Measurements from ENCODE around the gene CD93. TPM values are rescaled to one million over a fixed set of nuclear protein-coding genes. Genes with fewer than 3 reads are reported as not detected.

The CD93 gene
- total RNA-seq, 2 experiments from 2014 or later = 1.1 TPM

GRCh38 chr20:23108871-23109270, 22.7 kb upstream of the CD93 start:
- Mint-ChIP-seq H3K4me1 (ENCODE audit: low read depth) (no peaks in the 10 kb centered on the region), H3K27me3 (no peaks in the 10 kb centered on the region)

GRCh38 chr20:23107466-23107865, 21.3 kb upstream of the CD93 start:
- DNase-seq (no peak), ATAC-seq (ENCODE audit: poor library complexity) (no peak)
- Mint-ChIP-seq H3K4me1 (ENCODE audit: low read depth) (no peaks in the 10 kb centered on the region), H3K9me3 (no peaks in the 10 kb centered on the region), H3K27me3 (no peaks in the 10 kb centered on the region), H3K27ac (no peak overlapping the region), H3K36me3 (ENCODE audit: low read depth) (no peaks in the 10 kb centered on the region), H3K4me3 (no peak overlapping the region)
- ChIA-PET POLR2A (no interaction called here), CTCF (no interaction called here)
- Histone ChIP-seq H3K36me3 (ENCODE audit: insufficient read depth, low read length) (no peaks in the 10 kb centered on the region), H3K27me3 (ENCODE audit: control insufficient read depth in 1 of 2, insufficient read depth in 2 of 2, low read length in 2 of 2) (no peaks in the 10 kb centered on the region), H3K27ac (ENCODE audit: low read depth in 1 of 2, low read length in 2 of 2) (no peak overlapping the region), H3K4me1 (ENCODE audit: insufficient read depth, low read length) (peaks cover 4% of the 10 kb centered on the region), H3K4me3 (ENCODE audit: low read length) (no peak overlapping the region), H3K9me3 (ENCODE audit: control insufficient read depth in 1 of 2, insufficient read depth in 1 of 2, low read length in 2 of 2) (peaks cover 0 to 6% of the 10 kb centered on the region in 2 experiments)
- no peak for TF ChIP-seq CTCF (IDR thresholded peaks at IDR 0.05)
- intact Hi-C loops (cut with DNase I, micrococcal nuclease) = no loop called here

More at GRCh38 chr20:23108871-23109270, 22.7 kb upstream of the CD93 start:
- intact Hi-C loops (cut with DNase I, micrococcal nuclease) = no loop called here
- DNase-seq (no peak), ATAC-seq (ENCODE audit: poor library complexity) (no peak)
- Histone ChIP-seq H3K36me3 (ENCODE audit: insufficient read depth, low read length) (no peaks in the 10 kb centered on the region), H3K4me1 (ENCODE audit: insufficient read depth, low read length) (peaks cover 4% of the 10 kb centered on the region), H3K27ac (ENCODE audit: low read depth in 1 of 2, low read length in 2 of 2) (no peak overlapping the region), H3K27me3 (ENCODE audit: control insufficient read depth in 1 of 2, insufficient read depth in 2 of 2, low read length in 2 of 2) (no peaks in the 10 kb centered on the region), H3K4me3 (ENCODE audit: low read length) (no peak overlapping the region), H3K9me3 (ENCODE audit: control insufficient read depth in 1 of 2, insufficient read depth in 1 of 2, low read length in 2 of 2) (peaks cover 0 to 6% of the 10 kb centered on the region in 2 experiments)
- ChIA-PET CTCF (no interaction called here), POLR2A (interaction anchor here (0.6 kb wide), 1 partner anchor 26 kb away, joined by 3 read pairs; no protein-coding TSS in a partner anchor)
- H3K36me3 Mint-ChIP-seq (ENCODE audit: low read depth) = no peaks in the 10 kb centered on the region
- H3K9me3 Mint-ChIP-seq = no peaks in the 10 kb centered on the region
- H3K27ac Mint-ChIP-seq = no peak overlapping the region
- H3K4me3 Mint-ChIP-seq = no peak overlapping the region
- no peak for TF ChIP-seq CTCF (IDR thresholded peaks at IDR 0.05)

GRCh38 chr20:23106271-23106851, 20.2 kb upstream of the CD93 start:
- DNase-seq (no peak), ATAC-seq (ENCODE audit: poor library complexity) (no peak)
- intact Hi-C loops (cut with DNase I, micrococcal nuclease) = no loop called here
- no peaks in the 10 kb centered on the region for H3K27me3 ChIP-seq (ENCODE audit: control insufficient read depth in 1 of 2, insufficient read depth in 2 of 2, low read length in 2 of 2)
- no peak for TF ChIP-seq CTCF (IDR thresholded peaks at IDR 0.05)
- peaks cover 4% of the 10 kb centered on the region for H3K4me1 ChIP-seq (ENCODE audit: insufficient read depth, low read length)
- no peak overlapping the region for H3K4me3 ChIP-seq (ENCODE audit: low read length)
- CTCF ChIA-PET = no interaction called here
- no peak overlapping the region for H3K27ac Mint-ChIP-seq
- no peaks in the 10 kb centered on the region for H3K9me3 Mint-ChIP-seq
- H3K9me3 ChIP-seq (ENCODE audit: control insufficient read depth in 1 of 2, insufficient read depth in 1 of 2, low read length in 2 of 2) = peaks cover 0 to under 1% of the 10 kb centered on the region in 2 experiments
- H3K4me3 Mint-ChIP-seq = no peak overlapping the region
- POLR2A ChIA-PET = no interaction called here
- H3K4me1 Mint-ChIP-seq (ENCODE audit: low read depth) = no peaks in the 10 kb centered on the region
- no peaks in the 10 kb centered on the region for H3K36me3 ChIP-seq (ENCODE audit: insufficient read depth, low read length)
- H3K36me3 Mint-ChIP-seq (ENCODE audit: low read depth) = no peaks in the 10 kb centered on the region
- no peak overlapping the region for H3K27ac ChIP-seq (ENCODE audit: low read depth in 1 of 2, low read length in 2 of 2)
- no peaks in the 10 kb centered on the region for H3K27me3 Mint-ChIP-seq

Data from CD4-positive, alpha-beta T cell (primary cell).